Glomerular endothelial cell (primary cell): Measurements from ENCODE around the gene CDH5. TPM values are rescaled to one million over a fixed set of nuclear protein-coding genes. Genes with fewer than 3 reads are reported as not detected.

Experiments
- DNase-seq: peaks from one replicate; pipeline ENCODE4 v3.0.0-alpha.2; 2011; ENCODE audit warnings: low read depth, low spot score; ENCODE audit errors: extremely low read depth
- total RNA-seq: library from RNA; depleted of rRNA; stranded (reverse); fragments of >200 nt; gene quantifications from 2 replicates; pipeline ENCODE4 v1.2.3, GENCODE V29; 2015

CDH5 gene
- total RNA-seq, 1 donor from 2014 or later = 1,752 TPM

DNA sequence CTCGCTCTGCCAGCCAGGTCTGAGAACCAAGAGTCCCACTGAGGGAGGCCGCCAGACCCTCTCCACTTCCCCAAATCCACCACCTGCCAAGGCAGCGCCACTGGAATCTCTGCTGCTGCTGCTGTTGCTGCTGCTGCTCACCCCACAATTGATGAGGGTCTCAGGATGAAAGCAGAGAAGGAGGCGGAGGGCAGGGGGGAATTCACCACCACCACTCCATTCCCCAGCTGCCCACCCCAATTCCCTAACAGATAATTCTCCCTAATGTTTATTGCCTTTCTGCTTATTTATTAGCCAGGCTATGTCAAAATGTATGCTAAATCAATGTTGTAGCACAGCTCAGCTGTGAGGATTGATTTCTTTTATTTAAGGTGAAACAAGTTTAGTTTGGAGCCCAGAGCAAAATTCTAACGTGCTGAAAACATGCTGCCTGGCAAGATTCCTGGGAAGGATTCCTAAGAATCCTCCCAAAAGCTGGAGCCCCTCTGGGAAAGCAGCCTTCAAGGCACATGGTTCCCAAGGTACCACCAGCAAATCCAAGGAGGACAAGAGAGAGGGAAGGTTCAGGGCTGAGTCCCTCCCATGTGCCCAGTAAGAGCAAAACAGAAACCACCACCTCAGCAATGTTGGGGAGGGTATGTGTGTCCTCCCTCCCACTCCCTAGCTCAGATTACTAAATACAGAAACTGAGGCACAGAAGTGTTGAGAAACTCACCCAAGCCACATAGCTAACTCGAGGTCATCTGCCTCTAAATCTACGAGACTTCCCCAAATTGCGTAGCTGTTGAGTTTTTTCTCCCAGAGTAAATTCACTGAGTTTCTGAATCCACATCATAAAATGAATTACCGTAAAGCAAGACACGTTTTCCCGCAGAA lies 12.2 kb upstream of the CDH5 start:
- no peak for DNase-seq

DNA sequence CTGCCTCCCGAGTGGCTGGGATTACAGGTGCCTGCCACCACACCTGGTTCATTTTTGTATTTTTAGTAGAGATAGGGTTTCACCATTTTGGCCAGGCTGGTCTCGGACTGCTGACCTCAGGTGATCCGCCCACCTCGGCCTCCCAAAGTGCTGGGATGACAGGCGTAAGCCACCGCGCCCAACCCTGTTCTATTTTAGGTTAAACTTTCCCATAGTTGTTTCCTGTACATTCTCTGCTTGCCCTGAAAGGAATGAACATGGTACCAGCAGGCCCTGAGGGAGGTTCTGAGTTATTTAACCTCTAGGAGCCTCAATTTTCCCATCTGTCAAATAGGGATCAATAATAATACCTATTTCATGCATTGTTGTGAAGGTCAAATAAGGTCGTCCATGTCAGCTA lies 11.0 kb upstream of the CDH5 start:
- no peak for DNase-seq

DNA sequence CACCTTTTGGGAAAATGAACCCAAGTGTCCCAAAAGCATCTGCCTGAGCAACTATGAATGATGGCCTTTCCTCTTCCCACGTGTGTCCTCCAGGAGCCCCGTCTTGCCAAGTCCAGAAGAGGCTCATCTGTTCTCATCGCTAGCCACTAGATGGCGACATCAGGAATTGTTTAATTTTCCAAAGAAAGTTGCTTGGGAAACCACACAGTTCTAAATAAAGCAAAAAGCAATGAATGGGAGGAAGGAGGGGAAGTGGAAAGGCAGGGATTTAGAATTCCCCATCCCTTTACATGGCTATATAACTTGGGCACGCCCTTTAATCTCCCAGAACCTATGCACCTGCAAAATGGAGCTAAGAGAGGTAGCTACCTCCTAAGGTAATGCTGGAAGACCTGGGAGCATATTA lies 9.0 kb upstream of the CDH5 start:
- DNase-seq = no peak

DNA sequence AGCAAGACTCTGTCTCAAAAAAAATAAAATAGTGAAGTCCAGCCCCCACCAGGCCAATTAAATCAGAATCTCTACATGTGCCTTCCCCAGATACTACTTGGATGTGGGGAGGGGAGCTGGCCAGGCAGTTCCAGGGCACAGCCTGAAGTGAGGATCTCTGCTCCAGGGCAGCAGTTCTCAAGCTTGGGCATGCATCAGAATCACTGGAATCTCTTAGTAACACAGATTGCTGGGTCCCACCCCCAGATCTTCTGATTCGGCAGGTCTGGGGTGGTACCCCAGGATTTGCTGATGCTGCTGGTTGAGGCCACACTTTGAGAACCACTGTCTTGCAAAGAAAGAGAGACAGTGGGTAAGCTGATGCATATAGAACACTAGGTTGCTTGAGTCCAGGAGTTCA lies 8.3 kb upstream of the CDH5 start:
- no peak for DNase-seq

DNA sequence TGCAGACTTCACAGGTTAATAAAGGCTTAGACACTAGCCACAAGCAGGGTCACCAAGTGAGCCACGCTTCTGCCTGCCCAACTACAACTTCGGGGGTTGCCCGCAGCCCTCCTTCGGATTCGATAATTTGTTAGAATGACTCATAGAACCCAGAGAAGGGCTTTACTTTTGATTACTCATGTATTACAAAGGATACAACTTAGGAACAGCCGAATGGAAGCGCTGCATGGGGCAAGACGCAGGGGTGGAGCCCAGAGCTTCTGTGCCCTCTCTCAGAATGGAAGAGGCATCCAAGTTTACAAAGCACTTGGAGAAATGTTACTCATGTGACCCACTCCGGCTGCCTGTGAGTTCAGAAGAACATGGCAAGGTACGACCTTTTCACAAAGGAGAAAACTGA lies 7.5 kb upstream of the CDH5 start:
- DNase-seq = no peak

DNA sequence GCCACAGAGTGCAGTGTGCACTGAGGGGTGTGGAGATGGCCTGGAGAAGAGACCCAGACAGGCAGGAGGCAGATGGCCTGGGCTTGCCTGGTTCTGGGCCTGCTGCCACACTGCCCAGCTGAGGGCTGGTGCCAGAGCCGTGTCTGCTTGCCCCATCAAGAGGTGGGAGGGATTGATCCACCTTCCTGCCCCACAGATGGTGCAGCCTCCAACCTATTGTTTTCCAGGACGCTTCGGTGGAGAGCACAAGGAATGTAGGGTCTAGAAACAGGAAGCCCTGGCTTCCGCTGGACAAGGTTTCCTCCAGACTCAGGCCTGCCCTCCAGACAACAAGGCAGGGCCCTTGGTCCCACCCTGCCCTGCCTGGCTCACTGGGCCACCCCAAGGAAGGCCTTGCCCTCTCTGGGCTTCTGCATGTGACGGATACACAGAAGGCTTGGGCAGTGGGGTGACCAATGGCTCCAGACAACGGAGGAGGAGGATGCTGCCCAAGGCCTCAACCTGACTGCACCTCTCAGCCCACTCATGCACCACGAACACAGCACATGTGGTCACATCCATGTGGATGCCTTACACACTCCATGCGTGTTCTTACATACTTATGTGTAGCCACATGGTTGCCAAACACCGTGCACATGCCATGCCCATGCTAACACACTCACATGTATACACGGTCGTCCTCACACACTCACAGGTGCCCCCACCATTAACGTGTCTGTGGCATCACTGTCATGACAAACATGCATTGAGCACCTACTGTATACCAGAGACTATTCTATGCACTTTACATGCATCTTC lies 6.5 kb upstream of the CDH5 start:
- no peak for DNase-seq

DNA sequence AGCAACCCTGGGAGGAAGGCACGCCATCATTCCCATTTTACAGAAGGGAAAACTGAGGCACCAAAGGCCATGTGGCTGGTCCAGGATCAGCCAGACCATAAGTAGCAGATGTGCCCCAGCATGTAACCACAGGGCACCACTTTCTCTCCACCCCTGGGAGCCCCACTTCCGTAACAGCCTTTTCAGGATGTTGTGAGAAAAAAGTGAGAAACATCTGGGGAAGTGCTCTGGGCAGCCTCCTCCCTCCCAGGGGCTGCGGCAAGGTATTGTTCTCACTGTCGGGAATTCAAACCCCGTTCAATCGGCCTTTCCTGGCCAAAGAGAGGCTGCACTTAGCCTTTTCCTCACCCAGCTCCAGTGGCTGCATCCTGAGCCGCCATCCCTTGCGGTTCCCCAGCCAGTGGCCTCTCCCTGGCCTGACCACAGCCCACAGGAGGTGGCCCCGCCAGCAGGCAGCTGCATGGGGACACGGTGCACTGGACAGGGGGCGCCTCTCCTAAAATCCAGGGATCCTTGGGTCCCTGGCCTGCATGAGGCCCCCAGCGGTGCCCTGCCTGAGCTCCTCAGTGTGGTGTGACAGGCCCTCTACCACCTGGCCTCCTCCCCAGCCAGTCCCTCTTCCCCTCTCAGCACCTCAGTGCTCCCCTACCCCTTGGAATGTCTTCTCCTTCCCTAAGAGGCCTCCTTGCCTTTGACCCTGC lies 5.7 kb upstream of the CDH5 start:
- DNase-seq = no peak

DNA sequence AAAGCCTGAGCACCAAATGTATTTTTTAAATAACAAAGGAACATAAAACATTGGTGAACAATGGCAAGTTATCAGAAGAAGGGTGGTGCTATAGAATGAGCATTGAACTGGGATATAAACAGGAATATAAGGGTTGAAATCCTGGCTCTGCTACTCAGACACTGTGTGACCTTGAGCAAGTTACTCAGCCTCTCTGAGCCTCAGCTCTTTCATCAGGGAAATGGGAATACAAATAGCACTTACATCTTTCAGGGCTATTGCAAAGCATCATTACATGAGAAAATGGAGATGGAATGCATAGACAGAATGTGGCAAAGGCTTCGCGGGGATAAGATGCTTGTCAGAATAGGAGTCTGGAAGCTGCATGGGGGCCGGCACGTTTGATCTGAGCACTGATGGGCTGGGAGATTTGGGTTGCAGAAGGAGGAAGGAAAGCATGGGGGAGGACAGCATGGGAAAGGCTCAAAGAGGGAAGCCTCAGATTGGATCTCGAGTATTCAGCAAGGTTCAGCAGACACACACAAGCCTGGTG lies 4.8 kb upstream of the CDH5 start:
- DNase-seq = no peak

DNA sequence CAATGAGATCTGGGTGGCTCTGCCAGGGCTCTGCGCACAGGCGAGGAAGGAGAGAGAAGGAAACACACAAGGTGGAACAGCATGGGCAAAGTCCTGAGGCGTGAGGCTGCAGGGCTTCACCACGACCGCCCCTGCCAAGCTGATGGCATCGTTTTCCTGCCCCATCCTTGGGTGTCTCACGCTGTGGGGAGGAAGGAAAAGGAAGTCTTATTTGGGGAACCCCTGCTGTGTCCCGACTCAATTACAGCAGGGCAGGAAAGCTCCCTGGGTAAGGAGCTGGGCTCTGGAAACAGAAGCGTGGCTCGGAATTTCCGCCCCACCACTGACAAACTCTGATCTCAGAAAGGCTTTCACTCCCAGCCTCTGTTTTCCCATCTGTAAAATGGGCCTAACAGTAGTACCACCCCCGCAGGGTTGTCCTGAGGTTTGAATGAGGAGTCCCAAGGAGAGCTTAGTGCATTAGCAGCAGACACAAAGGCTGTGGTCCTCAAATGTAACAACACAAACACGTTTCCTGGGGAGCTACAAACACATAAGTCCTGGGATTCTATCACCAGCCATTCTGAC lies 3.2 kb upstream of the CDH5 start:
- no peak for DNase-seq

DNA sequence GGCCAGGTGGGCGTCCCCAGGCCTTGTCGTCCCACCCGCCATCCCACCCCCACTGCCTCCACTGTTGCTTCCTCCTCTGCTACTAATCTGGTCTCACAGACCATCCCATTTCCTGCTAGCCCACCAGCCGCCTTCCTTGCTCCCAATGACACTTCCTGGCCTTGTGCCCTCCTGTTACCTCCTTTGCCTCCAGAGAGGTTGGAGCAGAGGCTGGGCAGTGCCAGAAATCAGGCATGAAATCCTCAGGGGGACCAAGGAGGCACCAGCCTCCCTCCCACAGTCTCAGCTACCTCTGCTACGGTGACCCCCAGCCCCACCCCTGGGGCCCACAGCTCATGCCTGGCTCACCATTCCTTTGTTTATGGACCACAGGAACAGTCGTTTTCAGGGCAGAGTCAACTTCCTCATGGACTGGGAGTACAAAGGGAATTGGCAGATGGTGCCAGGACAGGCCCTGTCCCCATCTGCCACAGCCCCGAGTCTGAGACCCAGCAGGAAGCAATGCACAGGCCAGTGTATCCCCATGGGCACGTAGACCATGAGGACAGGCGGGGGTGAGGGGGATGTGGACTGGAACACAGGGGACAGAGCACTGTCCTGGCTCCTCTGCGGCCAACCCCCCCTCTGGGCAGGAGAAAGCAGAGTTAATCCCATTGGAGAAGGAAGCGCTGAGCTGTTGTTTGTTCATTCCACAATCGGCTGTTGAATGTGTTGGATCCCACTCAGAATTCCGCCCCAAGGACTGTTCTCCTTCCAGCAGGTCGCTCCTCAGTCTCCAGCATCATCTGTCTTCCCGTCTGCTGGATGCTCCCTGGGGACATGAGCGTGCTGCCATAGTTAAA lies 2.2 kb upstream of the CDH5 start:
- no peak for DNase-seq

DNA sequence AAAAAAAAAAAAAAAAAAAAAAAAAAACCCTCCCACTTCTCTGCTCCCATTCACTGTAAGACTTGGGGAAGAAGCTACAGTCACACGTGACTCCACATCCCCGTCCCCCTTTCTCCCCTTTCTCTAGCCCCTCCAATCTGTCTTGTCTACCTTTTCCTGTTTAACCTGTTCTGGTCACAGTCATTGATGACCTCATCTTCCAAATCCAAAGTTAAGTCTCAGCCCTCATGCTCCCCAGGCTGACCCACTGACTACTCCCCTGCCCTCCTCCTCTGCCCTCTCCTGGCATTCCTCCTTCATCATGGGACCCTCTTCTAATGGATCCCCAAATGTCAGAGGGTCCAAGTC lies 1.6 kb upstream of the CDH5 start:
- no peak for DNase-seq

DNA sequence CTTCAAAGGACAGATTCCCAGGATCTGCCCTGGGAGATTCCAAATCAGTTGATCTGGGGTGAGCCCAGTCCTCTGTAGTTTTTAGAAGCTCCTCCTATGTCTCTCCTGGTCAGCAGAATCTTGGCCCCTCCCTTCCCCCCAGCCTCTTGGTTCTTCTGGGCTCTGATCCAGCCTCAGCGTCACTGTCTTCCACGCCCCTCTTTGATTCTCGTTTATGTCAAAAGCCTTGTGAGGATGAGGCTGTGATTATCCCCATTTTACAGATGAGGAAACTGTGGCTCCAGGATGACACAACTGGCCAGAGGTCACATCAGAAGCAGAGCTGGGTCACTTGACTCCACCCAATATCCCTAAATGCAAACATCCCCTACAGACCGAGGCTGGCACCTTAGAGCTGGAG lies 840 bp upstream of the CDH5 start:
- DNase-seq = no peak

DNA sequence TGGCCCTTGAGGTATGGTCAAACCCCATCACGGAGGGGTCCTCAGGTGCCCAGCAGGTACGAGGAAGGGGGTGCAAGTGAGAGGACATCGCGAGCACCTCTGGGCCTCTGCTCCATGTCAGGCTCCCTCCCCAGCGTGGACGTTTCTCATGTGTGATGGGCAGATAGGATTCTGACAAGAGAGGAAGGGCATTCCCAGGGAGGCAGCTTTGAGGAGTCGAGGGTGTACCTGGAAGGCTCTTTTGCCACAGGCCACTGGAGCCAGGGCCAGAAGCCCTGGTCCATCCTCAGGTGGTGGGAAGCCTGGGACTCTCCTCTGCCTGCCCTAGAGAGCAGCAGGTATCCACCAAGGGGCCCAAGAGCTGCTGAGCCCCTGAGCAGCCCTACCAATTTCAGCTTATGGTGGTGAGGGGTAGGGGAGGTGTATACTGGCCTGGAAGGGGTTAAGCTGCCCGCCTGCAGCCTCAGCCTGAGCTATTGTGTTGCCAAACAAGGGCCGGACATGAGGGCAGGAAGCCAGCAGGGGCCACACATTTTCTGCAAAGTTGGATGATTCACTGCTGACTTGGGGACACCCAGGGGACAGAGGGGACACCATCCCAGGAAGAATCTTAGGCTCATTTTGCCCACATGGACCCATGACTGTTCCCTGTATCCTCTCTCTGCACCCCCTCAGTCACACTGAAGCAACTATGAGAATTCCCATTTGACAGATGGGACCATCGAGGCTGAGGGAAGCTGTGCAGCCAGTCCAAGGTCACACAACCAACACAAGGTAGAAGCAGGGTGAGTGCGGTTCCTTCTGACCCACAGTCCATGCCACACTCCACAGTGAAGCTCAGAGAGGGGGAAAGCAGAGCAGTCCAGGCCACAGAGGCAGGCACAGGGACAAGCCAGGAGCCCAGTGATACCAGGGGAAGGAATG lies 1.7 kb downstream of the CDH5 start:
- no peak for DNase-seq

DNA sequence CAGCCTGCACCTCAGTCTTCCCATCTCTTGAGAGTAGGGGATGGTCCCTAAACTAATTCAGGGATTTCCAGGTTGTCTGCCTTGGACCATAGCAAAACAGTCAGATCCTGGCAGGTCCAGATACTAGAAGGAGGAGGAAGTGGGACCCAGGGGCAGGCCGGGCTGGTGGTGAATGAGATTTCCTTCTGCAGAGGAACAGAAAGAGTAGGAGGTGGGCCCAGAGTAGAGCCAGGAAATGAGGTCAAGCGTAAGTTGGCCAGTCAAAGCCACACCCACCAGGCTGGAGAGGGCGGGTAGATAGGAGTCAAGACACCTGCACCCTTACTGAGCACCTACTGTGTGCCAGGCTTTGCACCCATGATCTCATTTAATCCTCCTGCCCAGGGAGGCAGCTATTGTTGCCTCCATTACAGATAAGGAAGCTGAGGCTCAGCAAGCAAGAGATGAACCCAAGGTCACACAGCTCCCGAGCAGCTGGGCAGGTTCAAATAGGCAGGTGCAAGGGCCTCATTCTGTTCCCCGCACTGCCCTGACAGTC lies 2.6 kb downstream of the CDH5 start:
- no peak for DNase-seq

DNA sequence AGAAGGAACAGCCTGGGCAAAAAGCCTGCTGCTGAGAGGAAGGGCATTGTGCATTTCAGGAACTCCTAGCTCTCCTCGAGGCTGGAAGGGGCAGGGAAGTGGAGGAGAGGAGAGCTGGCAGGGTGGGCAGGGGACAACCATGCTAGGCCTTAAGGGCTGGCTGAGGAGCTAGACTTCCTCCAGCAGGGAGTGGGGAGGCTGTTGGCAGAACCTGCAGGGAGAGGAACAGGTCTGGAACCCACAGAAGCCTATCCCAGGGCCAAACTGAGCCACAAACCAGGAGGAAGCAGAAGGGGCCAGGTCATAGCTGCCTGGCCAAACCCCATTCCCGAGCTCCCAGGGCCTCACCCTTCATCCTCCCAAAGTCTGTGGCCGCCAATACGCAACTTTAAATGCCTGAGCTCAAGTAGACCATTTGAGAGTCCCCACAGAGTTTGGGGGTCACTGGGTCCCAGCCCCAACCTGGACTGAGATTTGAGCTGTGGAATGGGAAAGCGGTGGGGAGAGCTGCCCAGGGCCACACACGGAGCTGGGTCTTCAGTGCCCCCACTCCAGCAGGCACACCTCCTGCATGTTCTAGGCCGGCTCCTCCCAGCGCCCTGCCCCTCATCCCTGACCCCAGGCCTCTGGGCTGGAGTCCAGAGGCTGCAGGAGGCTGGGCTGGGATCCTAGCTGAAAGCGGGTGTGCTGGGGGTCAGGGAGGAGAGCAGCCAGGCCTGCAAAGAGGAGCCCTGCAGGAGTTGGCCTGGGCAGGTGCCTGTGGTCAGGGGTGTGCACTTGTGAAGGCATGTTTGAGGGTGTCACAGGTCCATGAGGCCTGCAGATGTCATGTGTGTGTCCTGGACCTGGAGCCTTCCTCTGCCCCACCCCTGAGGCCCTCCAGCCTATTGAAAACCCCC lies 4.5 kb downstream of the CDH5 start:
- no peak for DNase-seq

DNA sequence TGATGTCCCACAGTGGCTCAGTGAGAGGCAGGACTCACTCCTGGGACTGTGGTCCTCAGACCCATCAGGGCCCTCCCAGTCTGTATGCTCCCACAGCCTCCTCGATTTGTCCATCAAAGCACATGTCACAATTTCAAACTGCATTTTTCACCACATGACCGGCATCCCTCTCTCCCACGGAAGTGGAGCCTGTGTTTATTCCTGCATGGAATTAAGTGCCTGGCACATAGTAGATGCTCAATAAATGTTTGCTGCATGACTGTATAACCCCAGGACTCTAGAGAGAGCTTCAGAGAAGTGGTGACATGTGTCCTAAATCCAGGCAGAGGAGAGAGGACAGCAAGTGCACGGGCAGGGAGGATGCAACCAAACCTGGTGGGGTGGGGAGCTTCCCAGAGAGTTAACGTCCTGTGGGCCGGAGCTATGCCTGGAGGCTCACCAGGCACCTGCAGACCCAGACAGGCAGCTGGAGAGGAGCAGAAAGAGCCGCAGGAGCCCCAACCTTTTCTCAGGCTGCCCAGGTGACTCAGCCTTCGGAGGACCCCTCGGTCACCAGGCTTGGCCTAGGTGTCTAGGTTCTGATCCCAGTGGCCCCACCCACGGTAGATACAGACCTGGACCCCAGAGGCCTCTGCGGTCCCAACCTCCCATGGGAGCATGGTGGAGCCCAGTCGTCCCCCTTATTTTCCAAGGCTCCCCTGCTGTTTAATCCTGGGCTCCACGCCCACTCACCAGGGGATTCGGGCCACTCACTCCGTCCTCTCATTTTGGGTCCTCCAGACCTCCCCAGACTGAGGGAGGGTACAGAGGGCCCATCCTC lies 5.8 kb downstream of the CDH5 start:
- no peak for DNase-seq

DNA sequence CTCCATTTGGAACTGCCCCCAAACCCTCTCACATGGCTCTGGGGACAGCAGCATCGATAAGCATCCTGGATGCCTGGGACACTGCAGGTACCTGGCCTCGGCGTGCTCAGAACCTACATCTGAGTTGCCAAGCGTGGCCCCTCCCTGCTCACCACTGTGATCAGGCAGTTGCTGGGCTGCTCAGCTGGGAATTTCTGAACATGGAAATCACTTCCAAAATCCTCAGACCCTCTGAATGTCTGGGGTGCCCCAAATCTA lies 6.3 kb downstream of the CDH5 start:
- no peak for DNase-seq
